ENCODE measurements around the gene CHRNB2. TPM values are rescaled to one million over a fixed set of nuclear protein-coding genes. Genes with fewer than 3 reads are reported as not detected.

Gene CHRNB2
- polyA plus RNA-seq, 1 donor from 2014 or later: 15.5 TPM

DNA sequence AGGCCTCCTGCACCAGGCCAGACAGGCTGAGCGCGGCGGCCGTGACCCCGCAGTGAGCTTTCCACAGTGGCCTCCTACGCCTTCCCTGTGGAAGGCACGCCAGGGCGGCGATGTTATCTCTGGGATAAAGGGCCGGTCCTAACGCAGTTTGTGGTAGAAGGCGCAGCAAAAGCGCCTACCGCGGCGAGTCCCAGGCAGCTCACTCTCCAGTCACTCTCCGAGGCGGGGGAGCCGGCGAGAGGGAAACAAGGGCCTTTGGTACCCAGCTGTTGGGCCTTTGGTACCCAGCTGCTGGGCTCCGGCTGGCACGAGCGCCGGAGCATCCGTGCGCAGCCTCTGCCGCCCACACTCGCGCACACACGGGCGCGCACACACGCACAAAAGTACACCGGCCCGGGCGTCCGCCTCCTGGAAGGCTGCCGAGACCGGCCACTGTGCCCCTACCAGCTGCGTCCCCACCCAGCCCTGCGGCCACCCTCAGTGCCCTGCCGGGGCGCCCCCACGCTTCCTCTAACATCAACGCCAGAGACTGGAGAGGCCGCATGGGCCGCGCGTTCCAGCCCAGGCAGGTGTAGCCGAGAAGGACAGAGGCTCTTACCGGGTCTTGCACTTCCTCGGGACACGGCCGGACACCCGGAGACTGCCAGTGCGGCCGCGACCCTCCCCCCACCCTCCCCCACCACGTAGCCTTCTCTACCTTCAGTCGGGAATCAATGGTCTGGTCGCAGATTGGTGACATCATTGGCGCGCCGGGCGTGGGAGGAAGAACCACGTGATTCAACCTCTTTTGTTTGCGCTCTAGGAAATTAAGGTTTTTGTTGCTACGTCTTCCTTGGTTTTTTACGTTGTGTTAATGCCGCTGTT lies 59.9 kb downstream of the CHRNB2 start:
- no peaks in the 10 kb centered on the region for H3K9me2 ChIP-seq (ENCODE audit: insufficient read depth, low read length)
- peak overlapping the region; percentile 92 for H3K27ac ChIP-seq (ENCODE audit: low read length)
- peak overlapping the region; percentile 94 for H3K4me3 ChIP-seq (ENCODE audit: low read length)
- H3K4me2 ChIP-seq (ENCODE audit: low read length): peak overlapping the region; percentile 61
- peaks cover 50% of the 10 kb centered on the region for H3K79me2 ChIP-seq (replicated peaks; ENCODE audit: insufficient read depth, low read length)
- H3K9me3 ChIP-seq (ENCODE audit: low read length): no peaks in the 10 kb centered on the region
- H3K27me3 ChIP-seq (ENCODE audit: insufficient read depth, low read depth, low read length): peaks cover 4% of the 10 kb centered on the region
- H2AFZ ChIP-seq (ENCODE audit: low read depth, low read length): peak overlapping the region; percentile 97
- peak overlapping the region; percentile 99 for H3K9ac ChIP-seq (ENCODE audit: low read length)
- H3K36me3 ChIP-seq (ENCODE audit: insufficient read depth, low read length): no peaks in the 10 kb centered on the region
- peaks cover 3% of the 10 kb centered on the region for H3F3A ChIP-seq (ENCODE audit: insufficient read depth, low read length, poor library complexity, severe bottlenecking)
- TF ChIP-seq RAD21 (conservative IDR thresholded peaks at IDR 0.05) (peak; percentile 7), POLR2AphosphoS5 (IDR thresholded peaks at IDR 0.05) (peak; percentile 85), EP300 (conservative IDR thresholded peaks at IDR 0.05; ENCODE audit: poor library complexity, severe bottlenecking) (peak; percentile 63), EZH2 (IDR thresholded peaks at IDR 0.05; ENCODE audit: borderline replicate concordance, insufficient read depth, low read length, poor library complexity, severe bottlenecking) (no peak), SMC3 (conservative IDR thresholded peaks at IDR 0.05; ENCODE audit: poor library complexity) (no peak), TAF1 (IDR thresholded peaks at IDR 0.05; ENCODE audit: low read depth) (peak; percentile 63), MXI1 (conservative IDR thresholded peaks at IDR 0.05; ENCODE audit: poor library complexity, severe bottlenecking) (peak; percentile 73)
- TF ChIP-seq, protein P1, sequence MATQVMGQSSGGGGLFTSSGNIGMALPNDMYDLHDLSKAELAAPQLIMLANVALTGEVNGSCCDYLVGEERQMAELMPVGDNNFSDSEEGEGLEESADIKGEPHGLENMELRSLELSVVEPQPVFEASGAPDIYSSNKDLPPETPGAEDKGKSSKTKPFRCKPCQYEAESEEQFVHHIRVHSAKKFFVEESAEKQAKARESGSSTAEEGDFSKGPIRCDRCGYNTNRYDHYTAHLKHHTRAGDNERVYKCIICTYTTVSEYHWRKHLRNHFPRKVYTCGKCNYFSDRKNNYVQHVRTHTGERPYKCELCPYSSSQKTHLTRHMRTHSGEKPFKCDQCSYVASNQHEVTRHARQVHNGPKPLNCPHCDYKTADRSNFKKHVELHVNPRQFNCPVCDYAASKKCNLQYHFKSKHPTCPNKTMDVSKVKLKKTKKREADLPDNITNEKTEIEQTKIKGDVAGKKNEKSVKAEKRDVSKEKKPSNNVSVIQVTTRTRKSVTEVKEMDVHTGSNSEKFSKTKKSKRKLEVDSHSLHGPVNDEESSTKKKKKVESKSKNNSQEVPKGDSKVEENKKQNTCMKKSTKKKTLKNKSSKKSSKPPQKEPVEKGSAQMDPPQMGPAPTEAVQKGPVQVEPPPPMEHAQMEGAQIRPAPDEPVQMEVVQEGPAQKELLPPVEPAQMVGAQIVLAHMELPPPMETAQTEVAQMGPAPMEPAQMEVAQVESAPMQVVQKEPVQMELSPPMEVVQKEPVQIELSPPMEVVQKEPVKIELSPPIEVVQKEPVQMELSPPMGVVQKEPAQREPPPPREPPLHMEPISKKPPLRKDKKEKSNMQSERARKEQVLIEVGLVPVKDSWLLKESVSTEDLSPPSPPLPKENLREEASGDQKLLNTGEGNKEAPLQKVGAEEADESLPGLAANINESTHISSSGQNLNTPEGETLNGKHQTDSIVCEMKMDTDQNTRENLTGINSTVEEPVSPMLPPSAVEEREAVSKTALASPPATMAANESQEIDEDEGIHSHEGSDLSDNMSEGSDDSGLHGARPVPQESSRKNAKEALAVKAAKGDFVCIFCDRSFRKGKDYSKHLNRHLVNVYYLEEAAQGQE (IDR thresholded peaks at IDR 0.05; ENCODE audit: borderline replicate concordance): peak; percentile 75
- TF ChIP-seq, protein P2, sequence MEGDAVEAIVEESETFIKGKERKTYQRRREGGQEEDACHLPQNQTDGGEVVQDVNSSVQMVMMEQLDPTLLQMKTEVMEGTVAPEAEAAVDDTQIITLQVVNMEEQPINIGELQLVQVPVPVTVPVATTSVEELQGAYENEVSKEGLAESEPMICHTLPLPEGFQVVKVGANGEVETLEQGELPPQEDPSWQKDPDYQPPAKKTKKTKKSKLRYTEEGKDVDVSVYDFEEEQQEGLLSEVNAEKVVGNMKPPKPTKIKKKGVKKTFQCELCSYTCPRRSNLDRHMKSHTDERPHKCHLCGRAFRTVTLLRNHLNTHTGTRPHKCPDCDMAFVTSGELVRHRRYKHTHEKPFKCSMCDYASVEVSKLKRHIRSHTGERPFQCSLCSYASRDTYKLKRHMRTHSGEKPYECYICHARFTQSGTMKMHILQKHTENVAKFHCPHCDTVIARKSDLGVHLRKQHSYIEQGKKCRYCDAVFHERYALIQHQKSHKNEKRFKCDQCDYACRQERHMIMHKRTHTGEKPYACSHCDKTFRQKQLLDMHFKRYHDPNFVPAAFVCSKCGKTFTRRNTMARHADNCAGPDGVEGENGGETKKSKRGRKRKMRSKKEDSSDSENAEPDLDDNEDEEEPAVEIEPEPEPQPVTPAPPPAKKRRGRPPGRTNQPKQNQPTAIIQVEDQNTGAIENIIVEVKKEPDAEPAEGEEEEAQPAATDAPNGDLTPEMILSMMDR (IDR thresholded peaks at IDR 0.05; ENCODE audit: poor library complexity, severe bottlenecking): peak; percentile 36
- H4K20me1 ChIP-seq (ENCODE audit: insufficient read depth): no peaks in the 10 kb centered on the region

DNA sequence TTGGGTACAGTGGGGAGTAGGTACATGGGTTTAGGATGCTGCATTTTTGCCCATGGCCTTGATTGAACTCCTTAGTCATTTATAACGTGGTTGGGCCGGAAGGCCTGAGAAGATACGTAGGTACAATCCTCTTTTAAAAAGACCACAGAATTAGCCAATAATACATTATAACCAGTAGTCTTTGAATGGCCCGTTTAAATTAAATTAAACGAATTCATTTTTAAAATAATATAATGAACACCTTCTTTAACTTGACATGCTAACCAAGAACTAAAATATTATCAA lies 60.5 kb downstream of the CHRNB2 start:
- no peaks in the 10 kb centered on the region for H3K9me2 ChIP-seq (ENCODE audit: insufficient read depth, low read length)
- H3K27me3 ChIP-seq (ENCODE audit: insufficient read depth, low read depth, low read length): peaks cover 4% of the 10 kb centered on the region
- TF ChIP-seq TAF1 (IDR thresholded peaks at IDR 0.05; ENCODE audit: low read depth) (no peak), EP300 (conservative IDR thresholded peaks at IDR 0.05; ENCODE audit: poor library complexity, severe bottlenecking) (no peak)
- peaks cover 3% of the 10 kb centered on the region for H3F3A ChIP-seq (ENCODE audit: insufficient read depth, low read length, poor library complexity, severe bottlenecking)
- no peaks in the 10 kb centered on the region for H3K9me3 ChIP-seq (ENCODE audit: low read length)
- peak overlapping the region; percentile 99 for H3K9ac ChIP-seq (ENCODE audit: low read length)
- H3K4me2 ChIP-seq (ENCODE audit: low read length): peak overlapping the region; percentile 61
- peak overlapping the region; percentile 94 for H3K4me3 ChIP-seq (ENCODE audit: low read length)
- H2AFZ ChIP-seq (ENCODE audit: low read depth, low read length): peak overlapping the region; percentile 97
- H3K79me2 ChIP-seq (replicated peaks; ENCODE audit: insufficient read depth, low read length): peaks cover 44% of the 10 kb centered on the region
- H4K20me1 ChIP-seq (ENCODE audit: insufficient read depth): no peaks in the 10 kb centered on the region
- no peaks in the 10 kb centered on the region for H3K36me3 ChIP-seq (ENCODE audit: insufficient read depth, low read length)
- H3K27ac ChIP-seq (ENCODE audit: low read length): peak overlapping the region; percentile 92

Measured in neural cell (in vitro differentiated cells).